Right cardiac atrium (tissue), 5 donors: ENCODE data around the gene TRIM27. TPM values are rescaled to one million over a fixed set of nuclear protein-coding genes. Genes with fewer than 3 reads are reported as not detected.
"Not testable (repeated sequence)": the region's sequence is repeated elsewhere in the genome, so short reads cannot be mapped to it uniquely, and the experiment has no call there.

Experiments used
- ATAC-seq, 2 donors: fragments of 200-7000 bp; cut with Tn5 transposase; one replicate each; pipeline versions ENCODE4 v1.8.0 to v1.9.1; 2020; ENCODE audit warnings: moderate library complexity in 2 of 2, mild to moderate bottlenecking in 1 of 2
- DNase-seq, 3 donors: peaks; one replicate each; pipeline ENCODE4 v3.0.0-alpha.2; 2020
- H3K27ac ChIP-seq: one replicate; pipeline ENCODE4 v1.5.1; 2013; ENCODE audit warnings: mild to moderate bottlenecking, low read length, control low read depth, moderate library complexity
- H3K27me3 ChIP-seq: one replicate; pipeline ENCODE4 v1.6.1; 2013; ENCODE audit not compliant: control insufficient read depth, insufficient read depth
- H3K4me1 ChIP-seq: one replicate; pipeline ENCODE4 v1.6.1; 2013; ENCODE audit warnings: low read length; ENCODE audit not compliant: control insufficient read depth, insufficient read depth
- H3K4me3 ChIP-seq: one replicate; pipeline ENCODE4 v1.5.1; 2013; ENCODE audit warnings: low read length, control low read depth
- H3K9me3 ChIP-seq: one replicate; pipeline ENCODE4 v1.6.1; 2013; ENCODE audit warnings: low read length; ENCODE audit not compliant: control insufficient read depth
- WGBS: extraction: QIAGEN DNeasy Blood & Tissue Kit; methylation state at CpG from one replicate; pipeline ENCODE4 v1.1.7; 2013; 5-methylcytosine and 5-hydroxymethylcytosine counted together
- intact Hi-C, 4 donors: fragments of 100-400 bp; cut with DNase I; formaldehyde crosslinking; loops; one replicate each; pipeline versions ENCODE4 v1.11.0 to v1.14.0; 2022 to 2023
- polyA plus RNA-seq: library from polyadenylated mRNA; stranded (reverse); fragments of 200-250 nt; gene quantifications from one replicate; pipeline ENCODE4 v1.2.3, GENCODE V29; 2013
- total RNA-seq, 4 donors: library from RNA; stranded (reverse); fragmentation: NEBNext Ultra II Directional; extraction: Animal tissue kit (Norgen Biotek cat#: 25700); gene quantifications; one replicate each; pipeline ENCODE4 v1.2.1, GENCODE V29; 2021
- donor health status: healthy with polysubstance abuse.
- donor health status: DM: no; HTN: yes; CAD: no.
- donor health status: DM: no; HTN: no; CAD: no.
- donor health status: DM: no; HTN: yes; CAD: no; lungs with severe emphysema.
- donor health status: DM: yes; HTN: yes; CAD: no.

Gene TRIM27
- total and polyA plus RNA-seq, 5 donors, result 16.8 to 23.1 (median 21.2) TPM

GRCh38 chr6:28876710-28877109 lies 47.1 kb downstream of the TRIM27 start:
- intact Hi-C loops, result no loop called here
- DNase-seq (no peak), ATAC-seq (no peak)
- H3K4me3 ChIP-seq, result no peak overlapping the region
- H3K27ac ChIP-seq, result no peak overlapping the region
- WGBS, result 47% methylated on average over 1 of the region's 1 CpG
- H3K27me3 ChIP-seq, result no peaks in the 10 kb centered on the region
- H3K4me1 ChIP-seq, result no peaks in the 10 kb centered on the region
- no peaks in the 10 kb centered on the region for H3K9me3 ChIP-seq

GRCh38 chr6:28875191-28875747 lies 48.5 kb downstream of the TRIM27 start:
- WGBS, result 55% methylated on average over 6 of the region's 6 CpGs
- DNase-seq, result no peak
- Histone ChIP-seq H3K27me3 (no peaks in the 10 kb centered on the region), H3K9me3 (no peaks in the 10 kb centered on the region), H3K27ac (no peak overlapping the region), H3K4me3 (no peak overlapping the region), H3K4me1 (no peaks in the 10 kb centered on the region)
- intact Hi-C loops, result no loop called here
- ATAC-seq, result no peak

- H3K4me3 ChIP-seq, H3K27ac ChIP-seq, H3K27me3 ChIP-seq, DNase-seq, H3K9me3 ChIP-seq, ATAC-seq, intact Hi-C loops, H3K4me1 ChIP-seq: not testable (repeated sequence)
- 85% methylated on average over 25 of the region's 28 CpGs for WGBS
Observed at GRCh38 chr6:28872157-28872817, 51.5 kb downstream of the TRIM27 start.

GRCh38 chr6:28871335-28872156 lies 52.2 kb downstream of the TRIM27 start:
- no peaks in the 10 kb centered on the region for H3K27me3 ChIP-seq
- 92% methylated on average over 13 of the region's 13 CpGs for WGBS
- peaks cover 2% of the 10 kb centered on the region for H3K4me1 ChIP-seq
- DNase-seq (no peak), ATAC-seq (no peak)
- no peaks in the 10 kb centered on the region for H3K9me3 ChIP-seq
- no peak overlapping the region for H3K4me3 ChIP-seq
- intact Hi-C loops, result no loop called here
- no peak overlapping the region for H3K27ac ChIP-seq

- intact Hi-C loops, result loop anchor here in 1 of 4 donors (10.0 kb wide), 1 partner anchor 76 kb away; no protein-coding TSS in a partner anchor
- ATAC-seq (no peak), DNase-seq (no peak)
- Histone ChIP-seq H3K27ac (no peak overlapping the region), H3K9me3 (no peaks in the 10 kb centered on the region), H3K27me3 (no peaks in the 10 kb centered on the region), H3K4me3 (no peak overlapping the region), H3K4me1 (peaks cover 5% of the 10 kb centered on the region)
- 68% methylated on average over 2 of the region's 2 CpGs for WGBS
Observed at GRCh38 chr6:28868873-28869272, 54.9 kb downstream of the TRIM27 start.

- H3K27ac ChIP-seq, result no peak overlapping the region
- peak; percentile 13 to 28 for ATAC-seq
- intact Hi-C loops, result loop anchor here in 1 of 4 donors (10.0 kb wide), 1 partner anchor 78 kb away; no protein-coding TSS in a partner anchor
Observed at GRCh38 chr6:28867086-28867409, 56.7 kb downstream of the TRIM27 start.

GRCh38 chr6:28866205-28867085 lies 57.3 kb downstream of the TRIM27 start:
- peak; percentile 71 to 88 (median 86) for DNase-seq
- intact Hi-C loops, result loop anchor here in 1 of 4 donors (10.0 kb wide), 1 partner anchor 78 kb away; no protein-coding TSS in a partner anchor
- H3K4me1 ChIP-seq, H3K27me3 ChIP-seq, H3K9me3 ChIP-seq: not testable (repeated sequence)
- 2% methylated on average over 60 of the region's 60 CpGs for WGBS
- peak overlapping the region; percentile 52 for H3K4me3 ChIP-seq
- ATAC-seq, result peak; percentile 79 to 84
- H3K27ac ChIP-seq, result peak overlapping the region; percentile 6

More at GRCh38 chr6:28867086-28867409, 56.7 kb downstream of the TRIM27 start:
- 14% methylated on average over 5 of the region's 5 CpGs for WGBS
- H3K4me1 ChIP-seq, result peaks cover 5% of the 10 kb centered on the region
- no peaks in the 10 kb centered on the region for H3K9me3 ChIP-seq
- no peaks in the 10 kb centered on the region for H3K27me3 ChIP-seq
- no peak for DNase-seq
- peak overlapping the region; percentile 52 for H3K4me3 ChIP-seq

GRCh38 chr6:28865401-28866204 lies 58.2 kb downstream of the TRIM27 start:
- DNase-seq (no peak), ATAC-seq (no peak)
- Histone ChIP-seq H3K9me3 (no peaks in the 10 kb centered on the region), H3K27me3 (no peaks in the 10 kb centered on the region), H3K27ac (no peak overlapping the region), H3K4me1 (peaks cover 5% of the 10 kb centered on the region), H3K4me3 (no peak overlapping the region)
- intact Hi-C loops, result loop anchor here in 1 of 4 donors (10.0 kb wide), 1 partner anchor 79 kb away; no protein-coding TSS in a partner anchor
- WGBS, result 85% methylated on average over 25 of the region's 25 CpGs

GRCh38 chr6:28864326-28864923 lies 59.4 kb downstream of the TRIM27 start:
- DNase-seq, result peak in 1 of 3 donors; percentile 80
- no peak for ATAC-seq
- Histone ChIP-seq H3K27ac (no peak overlapping the region), H3K27me3 (no peaks in the 10 kb centered on the region), H3K4me3 (peak overlapping the region; percentile 78), H3K4me1 (peaks cover 5% of the 10 kb centered on the region), H3K9me3 (no peaks in the 10 kb centered on the region)
- intact Hi-C loops, result loop anchor here in 2 of 4 donors (1.0 to 10.0 kb wide), 2 partner anchors 32 to 80 kb away; no protein-coding TSS in a partner anchor
- 31% methylated on average over 25 of the region's 25 CpGs for WGBS
